Coronary artery (tissue), 2 donors: ENCODE data around the gene MPC1.

Experiments
- DNase-seq: peaks from one replicate; pipeline ENCODE4 v3.0.0-alpha.2; 2017; ENCODE audit warnings: low spot score
- H3K27ac ChIP-seq, 2 donors: fragments of 200-600 bp; sonication (generic); one replicate each; pipeline ENCODE4 v1.5.1; 2016 to 2019
- H3K4me3 ChIP-seq: fragments of 200-600 bp; sonication (generic); 2 replicates; pipeline ENCODE4 v1.5.1; 2016; ENCODE audit warnings: mild to moderate bottlenecking, moderate library complexity
- TF ChIP-seq, protein P1 (sequence below): fragments of 200-600 bp; sonication (generic); IDR thresholded peaks from one replicate; pipeline ENCODE4 v1.5.1; 2019; ENCODE audit warnings: antibody characterized with exemption

Gene MPC1

DNA sequence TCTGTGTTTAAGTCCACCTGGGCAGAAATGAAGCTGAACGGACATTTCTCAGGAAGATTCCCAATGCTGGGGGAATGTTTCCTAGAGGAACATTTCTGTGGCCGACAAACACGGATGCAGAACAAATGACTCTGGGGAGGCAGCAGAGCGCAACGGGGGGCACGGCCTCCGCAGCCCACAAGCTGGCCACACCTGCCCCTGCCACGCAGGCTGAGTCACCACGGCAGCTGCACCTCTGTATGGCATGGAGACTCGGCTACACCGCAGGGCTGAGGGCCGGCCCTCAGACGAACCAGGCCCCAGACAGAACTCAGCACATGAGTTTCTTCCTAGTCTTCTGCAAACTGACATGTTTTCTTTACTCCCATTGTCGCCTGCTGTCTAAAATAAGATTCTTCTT, 64.5 kb downstream of the MPC1 start:
- TF ChIP-seq, protein P1, sequence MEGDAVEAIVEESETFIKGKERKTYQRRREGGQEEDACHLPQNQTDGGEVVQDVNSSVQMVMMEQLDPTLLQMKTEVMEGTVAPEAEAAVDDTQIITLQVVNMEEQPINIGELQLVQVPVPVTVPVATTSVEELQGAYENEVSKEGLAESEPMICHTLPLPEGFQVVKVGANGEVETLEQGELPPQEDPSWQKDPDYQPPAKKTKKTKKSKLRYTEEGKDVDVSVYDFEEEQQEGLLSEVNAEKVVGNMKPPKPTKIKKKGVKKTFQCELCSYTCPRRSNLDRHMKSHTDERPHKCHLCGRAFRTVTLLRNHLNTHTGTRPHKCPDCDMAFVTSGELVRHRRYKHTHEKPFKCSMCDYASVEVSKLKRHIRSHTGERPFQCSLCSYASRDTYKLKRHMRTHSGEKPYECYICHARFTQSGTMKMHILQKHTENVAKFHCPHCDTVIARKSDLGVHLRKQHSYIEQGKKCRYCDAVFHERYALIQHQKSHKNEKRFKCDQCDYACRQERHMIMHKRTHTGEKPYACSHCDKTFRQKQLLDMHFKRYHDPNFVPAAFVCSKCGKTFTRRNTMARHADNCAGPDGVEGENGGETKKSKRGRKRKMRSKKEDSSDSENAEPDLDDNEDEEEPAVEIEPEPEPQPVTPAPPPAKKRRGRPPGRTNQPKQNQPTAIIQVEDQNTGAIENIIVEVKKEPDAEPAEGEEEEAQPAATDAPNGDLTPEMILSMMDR = no peak
- Histone ChIP-seq H3K4me3 (no peak overlapping the region), H3K27ac (no peak overlapping the region)
- peak; percentile 41 for DNase-seq

DNA sequence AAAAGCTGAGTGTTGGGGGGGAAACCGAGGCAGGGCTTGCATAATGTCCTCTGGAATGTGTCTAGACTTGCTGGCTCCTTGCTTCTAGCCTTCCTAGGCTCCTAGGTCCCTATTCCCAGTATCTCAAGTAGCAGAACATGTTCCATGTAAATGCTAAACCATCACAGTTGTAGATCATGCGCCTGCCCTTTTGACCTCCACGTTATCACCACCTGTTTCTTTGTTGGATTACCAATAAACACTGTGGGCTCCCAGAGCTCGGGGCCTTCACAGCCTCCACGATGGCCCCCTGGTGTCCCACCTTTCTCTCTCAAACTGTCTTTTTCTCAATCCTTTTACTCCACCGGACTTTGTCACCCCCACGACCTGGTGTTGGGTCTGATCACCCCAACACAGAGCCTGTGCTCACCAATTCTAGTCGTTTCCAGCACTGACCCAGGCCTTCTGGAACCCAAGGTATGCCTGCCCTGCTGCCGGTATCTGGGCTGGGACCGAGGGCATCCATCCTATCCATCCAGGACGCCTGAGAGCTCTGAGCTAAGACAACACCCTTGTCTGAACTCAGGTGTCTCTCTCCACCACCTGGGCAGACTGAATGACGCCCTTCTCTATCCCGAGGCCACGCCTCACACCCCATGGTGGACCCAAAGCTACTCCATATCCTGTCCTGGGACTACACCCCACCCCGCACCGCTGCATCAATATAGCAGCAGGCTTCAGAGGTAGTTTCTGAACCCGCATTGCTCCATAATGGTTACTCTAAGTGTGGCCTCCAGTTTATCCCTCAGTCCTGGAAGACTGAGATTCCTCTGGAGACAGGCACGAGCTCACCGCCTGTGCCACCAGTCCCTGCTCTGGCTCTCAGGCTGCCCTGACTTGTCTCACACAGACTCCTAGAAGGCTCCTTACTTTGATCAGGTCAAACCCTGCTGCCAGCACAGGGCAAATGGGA, 65.2 kb downstream of the MPC1 start:
- DNase-seq = peak; percentile 63
- TF ChIP-seq, protein P1 = no peak
- Histone ChIP-seq H3K27ac (no peak overlapping the region), H3K4me3 (no peak overlapping the region)

DNA sequence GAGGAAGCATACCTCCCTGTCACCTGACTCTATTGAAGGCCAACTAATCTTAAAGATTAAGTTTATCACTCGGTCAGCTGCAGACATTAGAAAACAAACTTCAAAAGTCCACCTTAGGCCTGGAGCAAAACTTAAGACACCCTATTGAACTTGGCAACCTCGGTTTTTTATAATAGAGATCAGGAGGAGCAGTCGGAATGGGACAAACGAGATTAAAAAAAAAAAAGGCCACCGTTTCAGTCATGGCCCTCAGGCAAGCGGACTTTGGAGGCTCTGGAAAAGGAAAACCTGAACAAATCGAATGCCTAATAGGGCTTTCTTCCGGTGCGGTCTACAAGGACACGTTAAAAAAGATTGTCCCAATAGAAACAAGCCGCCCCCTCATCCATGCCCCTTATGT, 67.3 kb downstream of the MPC1 start:
- no peak overlapping the region for H3K4me3 ChIP-seq
- H3K27ac ChIP-seq = no peak overlapping the region
- TF ChIP-seq, protein P1 = no peak
- DNase-seq = no peak
